Gastroesophageal sphincter (tissue), 4 donors: Measurements from ENCODE around the gene C2CD2. TPM values are rescaled to one million over a fixed set of nuclear protein-coding genes. Genes with fewer than 3 reads are reported as not detected.

ENCODE experiments used
- ATAC-seq: fragments of 150-250 bp; one replicate; pipeline ENCODE4 v1.9.1; 2016; ENCODE audit warnings: mild to moderate bottlenecking, moderate library complexity
- H3K27ac ChIP-seq, 4 donors: fragments of 200-600 bp; sonication (generic) in 3 of 4; 1 replicate in 3 of 4; 2 replicates in 1 of 4; pipeline ENCODE4 v1.5.1; 2016 to 2019
- H3K27me3 ChIP-seq: fragments of 200-600 bp; sonication (generic); one replicate; pipeline ENCODE4 v1.5.1; 2019
- H3K36me3 ChIP-seq, 2 donors: fragments of 200-600 bp; sonication (generic); one replicate each; pipeline ENCODE4 v1.5.1; 2019; ENCODE audit warnings: control low read depth in 1 of 2
- H3K4me1 ChIP-seq, 3 donors: fragments of 200-600 bp; sonication (generic); 1 replicate in 2 of 3; 2 replicates in 1 of 3; pipeline ENCODE4 v1.5.1; 2016 to 2019; ENCODE audit warnings: control low read depth in 2 of 3
- H3K4me3 ChIP-seq, 2 donors: fragments of 200-600 bp; sonication (generic); one replicate each; pipeline ENCODE4 v1.5.1; 2019; ENCODE audit warnings: mild to moderate bottlenecking in 1 of 2, moderate library complexity in 1 of 2
- H3K9me3 ChIP-seq, 3 donors: fragments of 200-600 bp; sonication (generic); one replicate each; pipeline ENCODE4 v1.5.1; 2017 to 2019; ENCODE audit warnings: control low read depth in 2 of 3
- CTCF ChIP-seq, 4 experiments: fragments of 200-600 bp in 2 of 4; fragments of 450-650 bp in 2 of 4; sonication (generic) in 1 of 4; IDR thresholded peaks; one replicate each; pipeline ENCODE4 v1.5.1; 2017 to 2019; ENCODE audit warnings: antibody characterized with exemption in 4 of 4, mild to moderate bottlenecking in 2 of 4, moderate library complexity in 2 of 4
- EP300 ChIP-seq: sonication (generic); formaldehyde crosslinking; IDR thresholded peaks from one replicate; pipeline ENCODE4 v1.6.1; 2017; ENCODE audit warnings: antibody characterized with exemption, mild to moderate bottlenecking
- POLR2A ChIP-seq, 2 donors: fragments of 450-650 bp; IDR thresholded peaks; one replicate each; pipeline ENCODE4 v1.6.1; 2017; ENCODE audit warnings: antibody characterized with exemption in 2 of 2, mild to moderate bottlenecking in 2 of 2, moderate library complexity in 1 of 2
- POLR2AphosphoS5 ChIP-seq: sonication (generic); formaldehyde crosslinking; IDR thresholded peaks from one replicate; pipeline ENCODE4 v1.6.1; 2017; ENCODE audit warnings: antibody characterized with exemption
- WGBS, 2 donors: methylation state at CpG; one replicate each; pipeline ENCODE4 v1.1.5; 2018; ENCODE audit warnings: low coverage in 1 of 2; 5-methylcytosine and 5-hydroxymethylcytosine counted together
- total RNA-seq, 4 donors: library from RNA; depleted of rRNA; stranded (reverse); fragments of >200 nt; gene quantifications; one replicate each; pipeline ENCODE4 v1.1.0, GENCODE V29; 2016

C2CD2 gene
- total RNA-seq, 4 donors from 2014 or later: 15.6 to 38.9 (median 18.7) TPM

DNA sequence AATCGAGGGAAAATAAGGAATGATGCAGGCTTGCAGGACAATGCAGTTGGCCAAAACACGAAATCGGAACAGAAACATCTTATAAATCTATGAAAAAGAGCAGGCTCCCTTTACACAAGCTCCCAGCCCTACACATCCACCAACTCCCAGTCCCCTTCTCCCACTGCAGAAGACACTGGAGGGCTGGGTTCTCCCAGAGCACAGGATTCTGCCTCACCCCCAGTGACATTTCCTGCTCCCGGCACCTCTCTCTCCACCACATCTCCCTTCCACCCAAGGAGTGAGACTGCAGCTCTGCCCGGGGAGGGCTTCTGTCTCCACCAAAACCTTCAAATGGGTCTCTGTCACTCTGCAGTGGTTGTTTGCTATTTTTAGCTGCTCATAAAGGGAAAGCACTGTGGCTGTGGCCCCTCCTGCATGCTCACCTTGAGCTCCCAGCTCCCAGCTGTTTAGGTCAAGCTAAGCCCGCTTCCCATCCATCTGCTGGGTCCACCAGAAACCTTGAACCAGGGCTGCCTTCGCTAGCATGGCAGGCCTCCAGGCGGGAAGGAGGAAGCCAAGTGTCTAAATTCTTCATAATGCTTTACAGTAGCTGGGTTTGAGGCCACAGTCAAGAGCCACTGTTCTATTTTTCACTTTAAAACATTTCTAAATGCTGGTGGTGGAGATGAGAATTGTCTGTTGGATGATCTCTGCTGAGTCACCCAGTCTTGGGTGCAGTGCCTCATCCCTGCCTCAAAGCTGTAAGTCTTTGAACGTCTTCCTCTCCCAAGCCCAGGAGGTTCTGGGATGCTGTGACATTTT lies 3.3 kb upstream of the C2CD2 start:
- no peak for TF ChIP-seq POLR2AphosphoS5
- TF ChIP-seq POLR2A (IDR thresholded peaks at IDR 0.05): no peak
- H3K4me3 ChIP-seq: no peak overlapping the region
- no peaks in the 10 kb centered on the region for H3K9me3 ChIP-seq
- H3K27ac ChIP-seq: peak overlapping the region in 2 of 4 donors; percentile 41 to 74
- ATAC-seq: no peak
- 71 to 87% methylated on average over 7 to 9 of the region's 9 CpGs for WGBS, 2 donors
- H3K27me3 ChIP-seq: no peaks in the 10 kb centered on the region
- H3K4me1 ChIP-seq: peaks cover 0 to 39% (median 19%) of the 10 kb centered on the region in 3 donors
- no peaks in the 10 kb centered on the region for H3K36me3 ChIP-seq

DNA sequence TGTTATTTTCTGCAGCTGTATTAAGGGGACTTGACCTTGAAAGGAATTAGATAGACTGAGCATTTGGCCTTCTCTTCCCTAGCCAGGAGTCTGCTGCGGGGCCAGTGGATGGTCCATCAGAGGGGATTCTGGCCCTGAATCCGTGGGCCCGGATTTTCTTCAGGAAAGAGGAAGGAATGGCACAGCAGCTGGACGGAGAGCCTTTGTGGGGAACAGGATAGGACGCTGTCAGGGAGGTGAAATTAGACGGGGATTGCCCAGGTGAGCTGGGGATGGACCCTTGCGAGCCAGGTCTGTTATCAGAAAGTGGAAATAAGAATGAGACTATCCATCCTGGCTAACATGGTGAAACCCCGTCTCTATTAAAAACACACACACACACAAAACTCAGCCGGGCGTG lies 1.7 kb upstream of the C2CD2 start:
- no peak for ATAC-seq
- no peak for TF ChIP-seq EP300
- TF ChIP-seq CTCF (IDR thresholded peaks at IDR 0.05): no peak
- no peak for TF ChIP-seq POLR2AphosphoS5
- no peak for TF ChIP-seq POLR2A (IDR thresholded peaks at IDR 0.05)
- Histone ChIP-seq H3K36me3 (no peaks in the 10 kb centered on the region), H3K27me3 (no peaks in the 10 kb centered on the region), H3K4me3 (no peak overlapping the region), H3K27ac (no peak overlapping the region), H3K4me1 (peaks cover 0 to 55% (median 20%) of the 10 kb centered on the region in 3 donors), H3K9me3 (no peaks in the 10 kb centered on the region)
- WGBS, 2 donors: 79 to 97% methylated on average over 5 of the region's 10 CpGs

DNA sequence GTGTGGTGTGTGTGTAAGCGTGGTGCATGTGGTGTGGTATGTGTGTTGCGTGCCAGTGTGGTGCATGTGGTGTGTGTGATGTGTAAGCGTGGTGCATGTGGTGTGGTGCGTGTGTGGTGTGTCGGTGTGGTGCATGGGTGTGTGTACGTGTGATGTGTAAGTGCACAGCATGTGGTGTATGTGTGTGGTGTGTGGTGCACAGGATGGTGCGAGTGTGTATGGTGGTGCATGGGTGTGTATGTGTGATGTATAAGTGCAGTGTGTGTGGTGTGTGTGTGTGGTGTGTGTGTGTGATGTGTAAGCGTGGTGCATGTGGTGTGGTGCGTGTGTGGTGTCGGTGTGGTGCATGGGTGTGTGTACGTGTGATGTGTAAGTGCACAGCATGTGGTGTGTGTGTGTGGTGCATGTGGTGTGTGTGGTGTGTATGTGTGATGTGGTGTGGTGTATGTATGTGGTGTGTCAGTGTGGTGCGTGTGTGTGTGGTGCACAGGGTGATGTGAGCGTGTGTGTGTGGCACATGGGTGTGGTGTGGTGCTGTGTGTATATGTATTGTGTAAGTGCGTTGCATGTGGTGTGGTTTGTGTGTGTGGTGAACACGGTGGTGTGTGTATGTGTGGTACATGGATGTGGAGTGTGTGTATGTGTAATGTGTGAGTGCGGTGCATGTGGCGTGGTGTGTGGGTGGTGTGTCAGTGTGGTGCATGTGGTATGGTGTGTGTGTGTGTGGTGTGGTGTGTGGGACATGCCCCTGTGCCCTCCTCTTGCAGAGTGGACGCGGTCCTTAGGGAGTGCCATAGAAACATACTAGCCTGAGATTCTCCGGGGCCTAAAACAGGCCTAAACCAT lies 1.1 kb upstream of the C2CD2 start:
- 90 to 91% methylated on average over 17 to 20 of the region's 20 CpGs for WGBS, 2 donors
- TF ChIP-seq CTCF (IDR thresholded peaks at IDR 0.05): no peak
- TF ChIP-seq POLR2A (IDR thresholded peaks at IDR 0.05): no peak
- TF ChIP-seq POLR2AphosphoS5: no peak
- TF ChIP-seq EP300: no peak
- H3K36me3 ChIP-seq: peaks cover 0 to 2% of the 10 kb centered on the region in 2 donors
- no peaks in the 10 kb centered on the region for H3K9me3 ChIP-seq
- no peak for ATAC-seq
- no peak overlapping the region for H3K4me3 ChIP-seq
- H3K27me3 ChIP-seq: no peaks in the 10 kb centered on the region
- peaks cover 0 to 55% (median 20%) of the 10 kb centered on the region in 3 donors for H3K4me1 ChIP-seq
- peak overlapping the region in 3 of 4 donors; percentile 79 to 85 (median 83) for H3K27ac ChIP-seq

DNA sequence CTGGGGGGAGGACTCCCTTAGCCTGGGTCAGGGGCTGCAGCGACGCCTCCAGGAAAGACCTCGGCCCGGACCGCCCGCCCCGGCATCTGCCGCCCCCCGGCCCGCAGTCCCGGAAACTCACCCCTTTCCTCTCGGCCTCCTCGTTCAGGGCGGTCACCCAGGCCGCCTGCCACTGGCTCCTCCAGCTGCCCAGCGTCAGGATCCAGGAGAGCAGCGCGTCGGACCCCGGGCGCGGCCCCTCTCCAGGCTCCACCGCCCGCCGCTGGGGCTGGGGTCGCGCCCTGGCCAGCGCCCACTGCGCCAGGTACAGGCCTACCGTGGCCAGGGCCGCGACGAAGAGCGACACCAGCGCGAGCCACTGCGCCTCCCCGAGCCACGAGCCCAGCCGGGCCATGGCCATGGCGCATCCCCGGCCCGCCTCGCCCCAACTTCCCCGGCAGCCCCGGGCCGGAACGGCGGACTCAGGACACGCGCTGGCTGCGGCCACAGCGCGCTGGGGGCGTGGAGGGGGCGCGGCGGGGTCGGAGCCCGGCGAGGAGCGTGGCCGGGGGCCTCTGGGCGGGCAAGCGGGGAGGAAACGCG lies 478 bp downstream of the C2CD2 start:
- 20% methylated on average over 1 of the region's 67 CpGs; no CpG with 5 or more reads in 1 of the 2 donors for WGBS, 2 donors
- H3K9me3 ChIP-seq: no peaks in the 10 kb centered on the region
- peaks cover 0 to 61% (median 24%) of the 10 kb centered on the region in 3 donors for H3K4me1 ChIP-seq
- H3K36me3 ChIP-seq: peaks cover 0 to 2% of the 10 kb centered on the region in 2 donors
- ATAC-seq: peak; percentile 48
- TF ChIP-seq CTCF (IDR thresholded peaks at IDR 0.05) (no peak), POLR2A (IDR thresholded peaks at IDR 0.05) (peak in 1 of 2 donors; percentile 13), POLR2AphosphoS5 (no peak)
- H3K4me3 ChIP-seq: peak overlapping the region; percentile 50 to 89
- H3K27ac ChIP-seq: peak overlapping the region in 3 of 4 donors; percentile 79 to 85 (median 83)
- no peaks in the 10 kb centered on the region for H3K27me3 ChIP-seq
